ENCODE results near the gene PPP2R1B.

GRCh38 chr11:111814557-111815320 lies 48.5 kb upstream of the PPP2R1B start:
- TF ChIP-seq CTCF (IDR thresholded peaks at IDR 0.05) (no peak), EZH2 (IDR thresholded peaks at IDR 0.05; ENCODE audit: borderline replicate concordance, insufficient read depth, low read depth, low read length, poor library complexity, severe bottlenecking) (no peak)
